Astrocyte of the cerebellum (primary cell): ENCODE measurements around the gene VWC2L.

Experiments
- DNase-seq: peaks from one replicate; pipeline ENCODE4 v3.0.0-alpha.2; 2011; ENCODE audit warnings: low read depth
- H3K4me3 ChIP-seq: 2 replicates; pipeline ENCODE4 v1.5.1; 2011; ENCODE audit warnings: mild to moderate bottlenecking, low read depth, low read length, moderate library complexity
- in situ Hi-C: cut with HindIII; loops from 2 replicates; pipeline ENCODE4 v1.10.0; 2017; ENCODE audit warnings: low sequenced_read_pairs
- TF ChIP-seq, protein P1 (sequence below): IDR thresholded peaks from 2 replicates; pipeline ENCODE4 v1.5.1; 2012; ENCODE audit warnings: low read length, low read depth, moderate library complexity, mild to moderate bottlenecking; ENCODE audit errors: missing control alignments

The VWC2L gene

DNA sequence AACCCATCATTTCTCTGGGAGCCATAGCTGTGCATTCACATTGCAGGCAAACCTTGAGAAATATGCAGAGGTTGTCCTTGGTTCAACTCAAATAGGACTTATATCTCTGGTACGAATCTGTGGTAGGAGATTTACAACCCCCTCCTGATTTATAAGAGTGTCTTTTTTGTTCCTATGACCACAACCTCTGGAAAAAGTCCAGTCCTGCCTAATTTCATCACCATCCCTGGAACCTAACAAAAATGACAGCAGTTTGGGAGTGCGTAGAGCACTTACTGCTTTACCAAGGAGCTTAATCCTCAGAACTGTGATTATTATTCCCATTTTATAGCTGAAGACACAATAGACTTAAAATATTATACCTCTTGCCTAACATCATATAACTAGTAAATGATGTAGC is 66.5 kb downstream of the VWC2L start:
- DNase-seq, result no peak
- TF ChIP-seq, protein P1, sequence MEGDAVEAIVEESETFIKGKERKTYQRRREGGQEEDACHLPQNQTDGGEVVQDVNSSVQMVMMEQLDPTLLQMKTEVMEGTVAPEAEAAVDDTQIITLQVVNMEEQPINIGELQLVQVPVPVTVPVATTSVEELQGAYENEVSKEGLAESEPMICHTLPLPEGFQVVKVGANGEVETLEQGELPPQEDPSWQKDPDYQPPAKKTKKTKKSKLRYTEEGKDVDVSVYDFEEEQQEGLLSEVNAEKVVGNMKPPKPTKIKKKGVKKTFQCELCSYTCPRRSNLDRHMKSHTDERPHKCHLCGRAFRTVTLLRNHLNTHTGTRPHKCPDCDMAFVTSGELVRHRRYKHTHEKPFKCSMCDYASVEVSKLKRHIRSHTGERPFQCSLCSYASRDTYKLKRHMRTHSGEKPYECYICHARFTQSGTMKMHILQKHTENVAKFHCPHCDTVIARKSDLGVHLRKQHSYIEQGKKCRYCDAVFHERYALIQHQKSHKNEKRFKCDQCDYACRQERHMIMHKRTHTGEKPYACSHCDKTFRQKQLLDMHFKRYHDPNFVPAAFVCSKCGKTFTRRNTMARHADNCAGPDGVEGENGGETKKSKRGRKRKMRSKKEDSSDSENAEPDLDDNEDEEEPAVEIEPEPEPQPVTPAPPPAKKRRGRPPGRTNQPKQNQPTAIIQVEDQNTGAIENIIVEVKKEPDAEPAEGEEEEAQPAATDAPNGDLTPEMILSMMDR, result no peak
- in situ Hi-C loops, result no loop called here
- no peak overlapping the region for H3K4me3 ChIP-seq

- TF ChIP-seq, protein P1, result no peak
- in situ Hi-C loops, result no loop called here
- DNase-seq, result peak; percentile 11
- H3K4me3 ChIP-seq, result no peak overlapping the region
Observed at GRCh38 chr2:214481204-214481603, 70.3 kb downstream of the VWC2L start.

DNA sequence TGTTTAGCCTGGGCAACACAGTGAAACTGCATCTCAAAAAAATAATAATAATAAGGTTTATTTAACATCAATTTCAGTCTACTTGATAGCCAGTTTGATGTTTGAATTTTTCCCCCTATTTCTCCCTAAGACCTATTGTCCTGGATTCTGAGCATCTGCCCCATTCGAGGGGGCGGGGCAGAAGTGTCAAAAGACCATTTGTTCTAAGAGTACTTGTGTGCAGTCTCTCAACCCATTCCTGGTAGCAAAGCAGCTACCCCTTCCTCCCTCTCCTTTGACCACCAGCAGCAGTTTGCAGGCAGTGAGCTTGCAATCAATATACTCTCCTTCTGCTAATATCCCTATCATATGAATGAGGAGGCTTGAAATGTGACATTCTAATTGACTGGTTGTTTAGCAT is 71.9 kb downstream of the VWC2L start:
- in situ Hi-C loops, result no loop called here

DNA sequence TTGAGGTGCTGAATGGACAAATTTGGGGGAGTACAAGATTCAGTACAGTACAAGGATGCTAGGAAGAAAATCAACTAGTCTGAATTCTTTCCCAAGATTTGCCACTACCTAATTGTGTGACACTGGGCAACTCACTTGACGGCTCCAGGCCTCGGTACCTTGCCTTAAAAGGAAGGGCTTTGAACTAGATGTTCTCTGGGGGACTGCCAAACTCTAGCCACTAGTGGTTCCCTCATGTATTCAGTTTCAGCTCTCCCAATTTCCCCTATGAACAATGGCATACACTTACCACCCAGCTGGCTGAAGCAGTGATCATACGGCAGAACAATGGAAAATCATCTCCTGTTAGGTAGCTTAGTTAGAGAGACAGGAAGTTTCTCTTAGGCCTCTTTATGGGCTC is 73.4 kb downstream of the VWC2L start:
- no peak overlapping the region for H3K4me3 ChIP-seq
- no peak for DNase-seq
- in situ Hi-C loops, result no loop called here
- TF ChIP-seq, protein P1, result no peak

More for the DNA sequence above, 71.9 kb downstream of the VWC2L start:
- DNase-seq, result no peak
- TF ChIP-seq, protein P1, result no peak
- no peak overlapping the region for H3K4me3 ChIP-seq

DNA sequence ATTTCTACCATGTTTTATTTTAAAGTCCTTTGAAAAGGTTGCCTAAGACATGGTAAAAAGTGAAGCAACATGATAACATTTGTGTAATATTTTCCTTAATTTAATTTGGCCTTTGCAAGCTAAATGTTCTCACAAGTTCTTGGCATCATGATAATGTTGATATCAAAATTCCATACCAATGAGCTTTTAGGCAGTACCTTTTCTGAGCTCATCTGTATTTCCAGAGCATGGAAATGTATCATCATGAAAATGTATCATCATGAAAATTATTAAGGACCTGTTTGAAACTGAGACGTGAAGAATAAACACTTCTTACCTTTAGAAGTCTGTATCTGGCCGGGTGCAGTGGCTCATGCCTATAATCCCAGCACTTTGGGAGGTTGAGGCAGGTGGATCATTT is 73.8 kb downstream of the VWC2L start:
- DNase-seq, result no peak
- no peak overlapping the region for H3K4me3 ChIP-seq
- in situ Hi-C loops, result no loop called here
- TF ChIP-seq, protein P1, result no peak

- no peak for DNase-seq
- no peak overlapping the region for H3K4me3 ChIP-seq
- TF ChIP-seq, protein P1, result no peak
- in situ Hi-C loops, result no loop called here
Observed at GRCh38 chr2:214489181-214489580, 78.3 kb downstream of the VWC2L start.

DNA sequence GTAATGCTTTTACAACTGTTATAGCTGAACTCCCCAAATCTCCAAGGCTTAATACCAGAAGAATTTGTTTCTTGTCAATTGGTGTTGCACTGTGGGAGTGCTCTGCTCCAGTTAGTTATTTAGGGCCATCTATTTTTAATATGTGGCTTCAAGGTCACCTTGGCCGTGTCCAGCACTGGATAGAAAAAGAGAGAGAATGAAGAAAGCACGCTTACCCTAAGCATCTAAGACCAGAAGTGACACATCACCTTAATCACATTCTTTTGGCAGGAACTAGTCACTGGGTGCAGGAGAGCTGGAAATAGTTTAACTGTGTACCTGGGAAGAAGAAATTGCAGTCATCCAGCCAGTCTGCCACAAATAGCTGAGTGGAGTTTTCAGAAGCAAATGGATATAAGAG is 78.8 kb downstream of the VWC2L start:
- TF ChIP-seq, protein P1, result no peak
- H3K4me3 ChIP-seq, result no peak overlapping the region
- DNase-seq, result no peak
- in situ Hi-C loops, result no loop called here
